Activated CD8-positive, alpha-beta T cell treated with anti-CD3 and anti-CD28 coated beads for 36 hours (primary cell): ENCODE results near the gene HS1BP3. TPM values are rescaled to one million over a fixed set of nuclear protein-coding genes. Genes with fewer than 3 reads are reported as not detected.

ENCODE experiments used
- ATAC-seq: fragments of 200-7000 bp; cut with Tn5 transposase; one replicate; pipeline ENCODE4 v1.10.0; 2021; ENCODE audit warnings: mild to moderate bottlenecking, moderate library complexity
- CTCF ChIA-PET: fragments of 350-600 bp; sonication (Branson Sonifier 250); formaldehyde crosslinking; loops from one replicate; lab custom pipeline; 2021; ENCODE audit warnings: antibody characterized with exemption; lab: Charles Lee
- POLR2A ChIA-PET: fragments of 350-600 bp; sonication (Branson Sonifier 250); formaldehyde crosslinking; loops from one replicate; lab custom pipeline; 2021; ENCODE audit warnings: antibody characterized with exemption; lab: Charles Lee
- DNase-seq: peaks from one replicate; pipeline ENCODE4 v3.0.0-alpha.2; 2020
- H3K27ac Mint-ChIP-seq: one replicate; pipeline ENCODE4 v1.8.0; 2021; ENCODE audit warnings: mild to moderate bottlenecking, mixed read lengths
- H3K27me3 Mint-ChIP-seq: one replicate; pipeline ENCODE4 v1.8.0; 2021; ENCODE audit warnings: mixed read lengths
- H3K36me3 Mint-ChIP-seq: one replicate; pipeline ENCODE4 v1.8.0; 2021; ENCODE audit warnings: low read depth, mixed read lengths
- H3K4me1 Mint-ChIP-seq: one replicate; pipeline ENCODE4 v1.8.0; 2021; ENCODE audit warnings: low read depth, mixed read lengths
- H3K4me3 Mint-ChIP-seq: one replicate; pipeline ENCODE4 v1.8.0; 2021; ENCODE audit warnings: mild to moderate bottlenecking, moderate library complexity, mixed read lengths
- H3K9me3 Mint-ChIP-seq: one replicate; pipeline ENCODE4 v1.8.0; 2021; ENCODE audit warnings: mixed read lengths
- CTCF ChIP-seq: fragments of 200-600 bp; IDR thresholded peaks from one replicate; pipeline ENCODE4 v1.8.0; 2022; ENCODE audit warnings: antibody characterized with exemption, mild to moderate bottlenecking
- intact Hi-C: fragments of 100-400 bp; cut with micrococcal nuclease; formaldehyde crosslinking; loops from one replicate; pipeline ENCODE4 v1.10.0; 2022
- total RNA-seq, 2 experiments: library from RNA; stranded (reverse); gene quantifications; one replicate each; pipeline ENCODE4 v1.2.3, GENCODE V29; 2021

The HS1BP3 gene
- total RNA-seq, 2 experiments from 2014 or later, result 6.5 to 7.9 TPM

GRCh38 chr2:20583425-20583881, 67.4 kb downstream of the HS1BP3 start:
- Mint-ChIP-seq H3K4me1 (peaks cover 8% of the 10 kb centered on the region), H3K4me3 (no peak overlapping the region), H3K9me3 (no peaks in the 10 kb centered on the region), H3K27me3 (no peaks in the 10 kb centered on the region), H3K36me3 (peaks cover 5% of the 10 kb centered on the region), H3K27ac (no peak overlapping the region)
- DNase-seq (no peak), ATAC-seq (no peak)
- POLR2A ChIA-PET, result no interaction called here
- TF ChIP-seq CTCF, result no peak
- intact Hi-C loops, result no loop called here
- CTCF ChIA-PET, result no interaction called here

GRCh38 chr2:20582600-20583221, 68.2 kb downstream of the HS1BP3 start:
- Mint-ChIP-seq H3K4me3 (no peak overlapping the region), H3K9me3 (no peaks in the 10 kb centered on the region), H3K27ac (no peak overlapping the region), H3K27me3 (no peaks in the 10 kb centered on the region), H3K36me3 (peaks cover 5% of the 10 kb centered on the region), H3K4me1 (peaks cover 8% of the 10 kb centered on the region)
- ATAC-seq, result no peak
- ChIA-PET CTCF (interaction anchor here (1.2 kb wide), 1 partner anchor 25 kb away, joined by 3 read pairs; no protein-coding TSS in a partner anchor), POLR2A (no interaction called here)
- intact Hi-C loops, result no loop called here
- DNase-seq, result no peak
- TF ChIP-seq CTCF, result no peak

- no peak for TF ChIP-seq CTCF
- intact Hi-C loops, result no loop called here
- POLR2A ChIA-PET, result interaction anchor here (0.8 kb wide), 1 partner anchor 71 kb away, joined by 3 read pairs; no protein-coding TSS in a partner anchor
- DNase-seq (no peak), ATAC-seq (peak; percentile 9)
- no peaks in the 10 kb centered on the region for H3K27me3 Mint-ChIP-seq
- H3K36me3 Mint-ChIP-seq, result peaks cover 8% of the 10 kb centered on the region
- H3K4me1 Mint-ChIP-seq, result peaks cover 26% of the 10 kb centered on the region
- no peaks in the 10 kb centered on the region for H3K9me3 Mint-ChIP-seq
- CTCF ChIA-PET, result no interaction called here
- H3K27ac Mint-ChIP-seq, result no peak overlapping the region
- no peak overlapping the region for H3K4me3 Mint-ChIP-seq
Observed at GRCh38 chr2:20580690-20581437, 70.0 kb downstream of the HS1BP3 start.

- Mint-ChIP-seq H3K9me3 (no peaks in the 10 kb centered on the region), H3K27ac (peak overlapping the region; percentile 4), H3K4me1 (peaks cover 26% of the 10 kb centered on the region), H3K27me3 (no peaks in the 10 kb centered on the region), H3K36me3 (peaks cover 8% of the 10 kb centered on the region), H3K4me3 (no peak overlapping the region)
- DNase-seq (no peak), ATAC-seq (no peak)
- ChIA-PET POLR2A (interaction anchor here (1.4 kb wide), 1 partner anchor 133 kb away, joined by 4 read pairs; the partner anchor contains the start of gene RHOB), CTCF (no interaction called here)
- intact Hi-C loops, result no loop called here
- TF ChIP-seq CTCF, result no peak
Observed at GRCh38 chr2:20579866-20580265, 71.0 kb downstream of the HS1BP3 start.
